ENCODE data around the gene NKAIN2.

- TF ChIP-seq POLR2A (IDR thresholded peaks at IDR 0.05; ENCODE audit: extremely low read depth, insufficient read length) (no peak), CTCF (IDR thresholded peaks at IDR 0.05; ENCODE audit: low read depth, low read length) (no peak), MYC (IDR thresholded peaks at IDR 0.05; ENCODE audit: low read depth, low read length) (no peak)
- TF ChIP-seq, protein P1, sequence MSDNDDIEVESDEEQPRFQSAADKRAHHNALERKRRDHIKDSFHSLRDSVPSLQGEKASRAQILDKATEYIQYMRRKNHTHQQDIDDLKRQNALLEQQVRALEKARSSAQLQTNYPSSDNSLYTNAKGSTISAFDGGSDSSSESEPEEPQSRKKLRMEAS (IDR thresholded peaks at IDR 0.05; ENCODE audit: low read depth, low read length), result no peak
Measured at GRCh38 chr6:124203812-124204167, 400.1 kb downstream of the NKAIN2 start.
